Measurements from ENCODE around the gene ISLR. TPM values are rescaled to one million over a fixed set of nuclear protein-coding genes. Genes with fewer than 3 reads are reported as not detected.

The ISLR gene
- total and polyA plus RNA-seq, 2 of the 8 experiments (the other 6 are each of a cell fraction or from before 2014, with no cell fraction given), result 0.29 to 0.35 TPM

GRCh38 chr15:74146277-74146800 is 27.2 kb upstream of the ISLR start:
- 94% methylated on average over 1 of the region's 1 CpG; no CpG with 5 or more reads in 1 of the 2 experiments for WGBS, 2 experiments (ENCODE audit: extremely low coverage in 1 of 2, insufficient coverage in 1 of 2, insufficient read length in 1 of 2, insufficient replicate concordance in 2 of 2, low coverage in 1 of 2, low lambda C conversion rate in 2 of 2, missing lambda C conversion rate in 1 of 2)
- Histone ChIP-seq H4K8ac (ENCODE audit: extremely low read depth, insufficient read depth, low read length) (no peak overlapping the region), H4K5ac (ENCODE audit: insufficient read length, low read depth, low read length) (no peak overlapping the region), H4K91ac (replicated peaks; ENCODE audit: insufficient read length, low read length) (no peak overlapping the region), H3K18ac (ENCODE audit: extremely low read depth, low read length) (no peak overlapping the region), H3K4me2 (ENCODE audit: insufficient read depth in 1 of 2, low read depth in 2 of 2, low read length in 2 of 2) (no peak overlapping the region), H2BK120ac (replicated peaks; ENCODE audit: low read depth, low read length) (no peak overlapping the region), H2AK5ac (ENCODE audit: low read depth, low read length) (no peak overlapping the region), H2BK15ac (ENCODE audit: low read length) (0 out of 2 replicates have a peak overlapping the region, but pooled peaks have one; percentile 29), H3K36me3 (ENCODE audit: control insufficient read depth in 2 of 4, insufficient read depth in 4 of 4, low read length in 3 of 4) (no peaks in the 10 kb centered on the region), H2AFZ (ENCODE audit: low read length) (no peak overlapping the region), H3K27me3 (replicated peaks in 1 of 4; ENCODE audit: control insufficient read depth in 3 of 4, extremely low read depth in 1 of 4, insufficient read depth in 3 of 4, low read length in 3 of 4) (no peaks in the 10 kb centered on the region), H3K14ac (ENCODE audit: insufficient read length) (no peak overlapping the region), H3K56ac (replicated peaks; ENCODE audit: insufficient read length, low read depth, low read length) (no peak overlapping the region), H3K4me3 (ENCODE audit: extremely low read depth in 1 of 4, insufficient read depth in 2 of 4, low read depth in 3 of 4, low read length in 4 of 4) (no peak overlapping the region), H2BK20ac (ENCODE audit: low read length) (no peak overlapping the region), H3K4ac (replicated peaks; ENCODE audit: insufficient read length, low read depth, low read length) (no peak overlapping the region), H2BK5ac (ENCODE audit: low read depth, low read length) (no peak overlapping the region), H3K79me2 (ENCODE audit: control insufficient read depth in 1 of 2, insufficient read depth in 2 of 2, low read length in 2 of 2) (no peaks in the 10 kb centered on the region), H3K27ac (ENCODE audit: low read depth, low read length) (no peak overlapping the region), H3K23me2 (ENCODE audit: low read depth, low read length) (no peaks in the 10 kb centered on the region), H3K4me1 (replicated peaks in 1 of 4; ENCODE audit: control insufficient read depth in 3 of 4, insufficient read depth in 4 of 4, low read length in 3 of 4) (peaks cover 0 to 5% (median 2%) of the 10 kb centered on the region in 4 experiments; a peak in 4 of 7 replicates), H4K20me1 (replicated peaks in 1 of 2; ENCODE audit: control insufficient read depth in 1 of 2, insufficient read depth in 2 of 2, low read length in 2 of 2) (no peaks in the 10 kb centered on the region), H3K23ac (ENCODE audit: insufficient read length) (no peak overlapping the region), H3K9ac (replicated peaks in 1 of 4; ENCODE audit: extremely low read depth in 1 of 4, low read depth in 3 of 4, low read length in 3 of 4) (no peak overlapping the region), H2BK12ac (ENCODE audit: low read depth, low read length) (no peak overlapping the region), H3K79me1 (ENCODE audit: low read depth, low read length) (no peaks in the 10 kb centered on the region), H3K9me3 (ENCODE audit: insufficient read depth in 2 of 2, low read depth in 1 of 2, low read length in 1 of 2) (peaks cover 0 to 12% of the 10 kb centered on the region in 2 experiments; a peak in 2 of 4 replicates)
- DNase-seq (ENCODE audit: low read depth in 1 of 2, low spot score in 2 of 2) (no peak), FAIRE-seq (no peak)
- POLR2A ChIA-PET (ENCODE audit: partially characterized antibody), result no interaction called here
- CTCF ChIA-PET (ENCODE audit: partially characterized antibody), result interaction anchor here (0.6 to 1.5 kb wide), 8 partner anchors 10 to 162 kb away, joined by 3 to 9 read pairs (median 3); partner anchors contain the start of gene STRA6
- TF ChIP-seq SRF (IDR thresholded peaks at IDR 0.05; ENCODE audit: low read depth, low read length), result no peak
- TF ChIP-seq ATF2 (IDR thresholded peaks at IDR 0.05; ENCODE audit: low read length), result no peak
- no peak for TF ChIP-seq RBBP5 (IDR thresholded peaks at IDR 0.05; ENCODE audit: borderline replicate concordance, low read depth, low read length)
- no peak for TF ChIP-seq CTCF (IDR thresholded peaks at IDR 0.05; ENCODE audit: control extremely low read depth in 1 of 3, insufficient read depth in 1 of 3, low read depth in 1 of 3, low read length in 3 of 3)
- TF ChIP-seq CHD1 (IDR thresholded peaks at IDR 0.05; ENCODE audit: low read depth, low read length), result no peak
- no peak for TF ChIP-seq TCF12 (IDR thresholded peaks at IDR 0.05; ENCODE audit: low read depth, low read length)
- no peak for TF ChIP-seq HDAC2 (IDR thresholded peaks at IDR 0.05; ENCODE audit: borderline replicate concordance in 1 of 2, low read depth in 2 of 2, low read length in 2 of 2)
- no peak for TF ChIP-seq POU5F1 (IDR thresholded peaks at IDR 0.05; ENCODE audit: low read depth, low read length)
- no peak for TF ChIP-seq MAFK (IDR thresholded peaks at IDR 0.05; ENCODE audit: low read depth, low read length)

Measured in H1 (cell line).